Activated CD4-positive, CD25-positive, alpha-beta regulatory T cell treated with anti-CD3 and anti-CD28 coated beads, Interleukin-2, amount 50 U/mL, for 24 hours (primary cell): ENCODE data around the gene CACNA1B.

Experiments
- ATAC-seq, 2 donors: fragments of 150-1000 bp; cut with Tn5 transposase; one replicate each; pipeline ENCODE4 v1.10.0; 2021; ENCODE audit warnings: mild to moderate bottlenecking in 1 of 2, moderate library complexity in 1 of 2

CACNA1B gene

GRCh38 chr9:137924761-137925369 lies 47.3 kb downstream of the CACNA1B start:
- ATAC-seq = no peak

GRCh38 chr9:137943655-137944054 lies 66.1 kb downstream of the CACNA1B start:
- ATAC-seq = no peak

GRCh38 chr9:137945581-137945980 lies 68.0 kb downstream of the CACNA1B start:
- ATAC-seq = no peak

GRCh38 chr9:137946993-137947392 lies 69.4 kb downstream of the CACNA1B start:
- ATAC-seq = no peak

GRCh38 chr9:137948642-137949041 lies 71.1 kb downstream of the CACNA1B start:
- no peak for ATAC-seq

GRCh38 chr9:137949260-137949659 lies 71.7 kb downstream of the CACNA1B start:
- no peak for ATAC-seq

GRCh38 chr9:137951107-137951506 lies 73.5 kb downstream of the CACNA1B start:
- no peak for ATAC-seq

GRCh38 chr9:137951597-137952490 lies 74.3 kb downstream of the CACNA1B start:
- no peak for ATAC-seq

GRCh38 chr9:137952976-137953666 lies 75.5 kb downstream of the CACNA1B start:
- ATAC-seq = no peak

- no peak for ATAC-seq
Measured at GRCh38 chr9:137953683-137954438, 76.3 kb downstream of the CACNA1B start.

GRCh38 chr9:137955224-137955570 lies 77.6 kb downstream of the CACNA1B start:
- no peak for ATAC-seq

GRCh38 chr9:137955586-137955985 lies 78.0 kb downstream of the CACNA1B start:
- ATAC-seq = no peak

- no peak for ATAC-seq
Measured at GRCh38 chr9:137956039-137956438, 78.5 kb downstream of the CACNA1B start.

GRCh38 chr9:137956688-137957385 lies 79.3 kb downstream of the CACNA1B start:
- ATAC-seq = no peak

GRCh38 chr9:137959641-137960411 lies 82.2 kb downstream of the CACNA1B start:
- no peak for ATAC-seq

- no peak for ATAC-seq
Measured at GRCh38 chr9:137960496-137960895, 82.9 kb downstream of the CACNA1B start.

GRCh38 chr9:137963525-137963924 lies 85.9 kb downstream of the CACNA1B start:
- ATAC-seq = no peak

- ATAC-seq = no peak
Measured at GRCh38 chr9:137965177-137965795, 87.7 kb downstream of the CACNA1B start.

- no peak for ATAC-seq
Measured at GRCh38 chr9:137967280-137967953, 89.8 kb downstream of the CACNA1B start.

GRCh38 chr9:137968235-137968634 lies 90.7 kb downstream of the CACNA1B start:
- no peak for ATAC-seq
